ENCODE measurements around the gene LRRC15.

Gene LRRC15

GRCh38 chr3:194369522-194370279 is at the start of gene LRRC15:
Gene LRRC15 (minus strand): TSS chr3:194369743. CDS start chr3:194361043, 8,700 bp downstream.
- no peak for DNase-seq

GRCh38 chr3:194418671-194419070 is 49.1 kb upstream of the LRRC15 start:
- DNase-seq: no peak

GRCh38 chr3:194407423-194407822 is 37.9 kb upstream of the LRRC15 start:
- DNase-seq: no peak

- DNase-seq: no peak
Measured at GRCh38 chr3:194405766-194406165, 36.2 kb upstream of the LRRC15 start.

- DNase-seq: no peak
Measured at GRCh38 chr3:194404365-194405140, 35.0 kb upstream of the LRRC15 start.

- DNase-seq: no peak
Measured at GRCh38 chr3:194401868-194402329, 32.4 kb upstream of the LRRC15 start.

GRCh38 chr3:194401346-194401745 is 31.8 kb upstream of the LRRC15 start:
- DNase-seq: no peak

GRCh38 chr3:194399874-194400411 is 30.4 kb upstream of the LRRC15 start:
- DNase-seq: no peak

- no peak for DNase-seq
Measured at GRCh38 chr3:194399166-194399565, 29.6 kb upstream of the LRRC15 start, which contains the start of gene GP5. Gene GP5 (minus strand): TSS chr3:194399266. CDS start chr3:194398282, 984 bp downstream.

- peak; percentile 23 for DNase-seq
Measured at GRCh38 chr3:194397757-194398312, 28.3 kb upstream of the LRRC15 start.

GRCh38 chr3:194396859-194397756 is 27.6 kb upstream of the LRRC15 start:
- peak; percentile 29 for DNase-seq

GRCh38 chr3:194396539-194396858 is 27.0 kb upstream of the LRRC15 start:
- DNase-seq: no peak

- DNase-seq: peak; percentile 43
Measured at GRCh38 chr3:194395778-194396538, 26.4 kb upstream of the LRRC15 start.

- no peak for DNase-seq
Measured at GRCh38 chr3:194395212-194395611, 25.7 kb upstream of the LRRC15 start.

- no peak for DNase-seq
Measured at GRCh38 chr3:194392576-194392975, 23.0 kb upstream of the LRRC15 start.

- DNase-seq: no peak
Measured at GRCh38 chr3:194390835-194391234, 21.3 kb upstream of the LRRC15 start.

- no peak for DNase-seq
Measured at GRCh38 chr3:194389269-194389668, 19.7 kb upstream of the LRRC15 start.

GRCh38 chr3:194387926-194388418 is 18.4 kb upstream of the LRRC15 start:
- DNase-seq: no peak

GRCh38 chr3:194387276-194387675 is 17.7 kb upstream of the LRRC15 start:
- no peak for DNase-seq

GRCh38 chr3:194386648-194387047 is 17.1 kb upstream of the LRRC15 start:
- DNase-seq: no peak

GRCh38 chr3:194386066-194386465 is 16.5 kb upstream of the LRRC15 start:
- no peak for DNase-seq
